OCI-LY7 (cell line): Measurements from ENCODE around the gene DCC.

Source experiments
- EZH2phosphoT487 ChIP-seq: fragments of 200-600 bp; sonication (generic); IDR thresholded peaks from 2 replicates; pipeline ENCODE4 v1.6.1; 2018; ENCODE audit warnings: low read depth, borderline replicate concordance, mild to moderate bottlenecking, mixed run types, antibody characterized with exemption, low read length, moderate library complexity, mixed read lengths
- TF ChIP-seq, protein P1 (sequence below): fragments of 200-600 bp; sonication (generic); conservative IDR thresholded peaks from 2 replicates; pipeline ENCODE4 v1.5.1; 2014; ENCODE audit warnings: mild to moderate bottlenecking, antibody characterized with exemption, low read length, moderate library complexity, mixed read lengths

DNA sequence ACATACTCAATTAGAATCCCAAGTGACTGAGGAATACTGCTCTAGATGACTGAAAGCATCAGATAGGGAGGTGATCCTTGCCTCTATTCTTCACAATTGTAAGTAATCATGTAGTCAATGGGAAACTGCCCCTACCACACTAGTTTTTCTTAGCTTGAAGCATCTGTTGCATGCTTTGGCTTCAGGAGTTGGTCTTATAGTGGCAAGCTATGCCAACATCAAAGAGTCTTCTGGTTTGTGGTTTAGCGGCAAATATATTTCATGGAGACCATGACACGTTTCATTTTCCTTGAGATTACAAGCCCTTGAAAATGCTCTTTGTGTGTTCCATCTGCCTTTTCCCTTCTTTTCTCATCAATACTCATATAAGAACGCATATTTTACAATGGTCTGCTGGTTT, 12.9 kb downstream of the DCC start:
- no peak for TF ChIP-seq EZH2phosphoT487
- TF ChIP-seq, protein P1, sequence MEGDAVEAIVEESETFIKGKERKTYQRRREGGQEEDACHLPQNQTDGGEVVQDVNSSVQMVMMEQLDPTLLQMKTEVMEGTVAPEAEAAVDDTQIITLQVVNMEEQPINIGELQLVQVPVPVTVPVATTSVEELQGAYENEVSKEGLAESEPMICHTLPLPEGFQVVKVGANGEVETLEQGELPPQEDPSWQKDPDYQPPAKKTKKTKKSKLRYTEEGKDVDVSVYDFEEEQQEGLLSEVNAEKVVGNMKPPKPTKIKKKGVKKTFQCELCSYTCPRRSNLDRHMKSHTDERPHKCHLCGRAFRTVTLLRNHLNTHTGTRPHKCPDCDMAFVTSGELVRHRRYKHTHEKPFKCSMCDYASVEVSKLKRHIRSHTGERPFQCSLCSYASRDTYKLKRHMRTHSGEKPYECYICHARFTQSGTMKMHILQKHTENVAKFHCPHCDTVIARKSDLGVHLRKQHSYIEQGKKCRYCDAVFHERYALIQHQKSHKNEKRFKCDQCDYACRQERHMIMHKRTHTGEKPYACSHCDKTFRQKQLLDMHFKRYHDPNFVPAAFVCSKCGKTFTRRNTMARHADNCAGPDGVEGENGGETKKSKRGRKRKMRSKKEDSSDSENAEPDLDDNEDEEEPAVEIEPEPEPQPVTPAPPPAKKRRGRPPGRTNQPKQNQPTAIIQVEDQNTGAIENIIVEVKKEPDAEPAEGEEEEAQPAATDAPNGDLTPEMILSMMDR: no peak
